Endothelial cell of umbilical vein (primary cell): ENCODE data around the gene KRTAP24-1. TPM values are rescaled to one million over a fixed set of nuclear protein-coding genes. Genes with fewer than 3 reads are reported as not detected.

Experiments used
- BruUV-seq: library from RNA; stranded (reverse); fragments of 400-500 nt; replicated peaks from 2 replicates; lab custom pipeline; 2021; lab: Mats Ljungman, UMichigan
- CTCF ChIA-PET: fragments of 300-600, 350-600 bp; sonication (Branson Sonifier 250); formaldehyde crosslinking; loops from one replicate; lab custom pipeline; 2021; ENCODE audit warnings: antibody characterized with exemption, inconsistent platforms; lab: Charles Lee
- POLR2A ChIA-PET: fragments of 300-600, 350-600 bp; sonication (Branson Sonifier 250); formaldehyde crosslinking; loops from one replicate; lab custom pipeline; 2021; ENCODE audit warnings: antibody characterized with exemption, inconsistent platforms; lab: Charles Lee
- DNase-seq: peaks from one replicate; pipeline ENCODE4 v3.0.0-alpha.2; 2011; ENCODE audit warnings: low read depth, low spot score
- FAIRE-seq: peaks from 2 replicates; lab custom pipeline; 2011; peaks lifted over from hg19 to GRCh38; lab: Jason Lieb, UNC
- H2AFZ ChIP-seq: 2 replicates; pipeline ENCODE4 v1.6.0; 2012; ENCODE audit warnings: low read depth, low read length, control low read depth, inconsistent platforms
- H3K27ac ChIP-seq: 2 replicates; pipeline ENCODE4 v1.5.1; 2011; ENCODE audit warnings: low read depth, mild to moderate bottlenecking, control low read depth, low read length, moderate library complexity; ENCODE audit not compliant: insufficient read depth
- H3K27me3 ChIP-seq, 2 experiments: 2 replicates each; pipeline versions ENCODE4 v1.6.0 to v1.6.1; 2011; ENCODE audit warnings: low read length in 2 of 2, mixed read lengths in 1 of 2; ENCODE audit not compliant: control insufficient read depth in 2 of 2, insufficient read depth in 2 of 2
- H3K36me3 ChIP-seq, 2 experiments: 2 replicates in 1 of 2; 3 replicates in 1 of 2; pipeline ENCODE4 v1.5.1; 2011; ENCODE audit warnings: low read length in 2 of 2, mild to moderate bottlenecking in 1 of 2, moderate library complexity in 1 of 2; ENCODE audit not compliant: control insufficient read depth in 2 of 2, insufficient read depth in 2 of 2; ENCODE audit errors: extremely low read depth in 1 of 2
- H3K4me1 ChIP-seq: 3 replicates; pipeline ENCODE4 v1.5.1; 2011; ENCODE audit warnings: mild to moderate bottlenecking, low read length; ENCODE audit not compliant: control insufficient read depth, insufficient read depth; ENCODE audit errors: extremely low read depth
- H3K4me2 ChIP-seq: 2 replicates; pipeline ENCODE4 v1.6.1; 2011; ENCODE audit warnings: low read length, control low read depth, mixed read lengths; ENCODE audit not compliant: insufficient read depth
- H3K4me3 ChIP-seq, 3 experiments: fragments of 200-600 bp in 1 of 3; sonication (generic), shearing (Covaris generic) in 1 of 3; replicated peaks in 1 of 3; 2 replicates each; pipeline ENCODE4 v1.5.1; 2011 to 2016; ENCODE audit warnings: control low read depth in 3 of 3, low read length in 3 of 3, mild to moderate bottlenecking in 2 of 3, inconsistent platforms in 1 of 3, low read depth in 1 of 3, moderate library complexity in 1 of 3; ENCODE audit not compliant: insufficient read depth in 1 of 3
- H3K79me2 ChIP-seq: 2 replicates; pipeline ENCODE4 v1.6.0; 2012; ENCODE audit warnings: low read length, inconsistent platforms; ENCODE audit not compliant: control insufficient read depth, insufficient read depth
- H3K9ac ChIP-seq: replicated peaks from 2 replicates; pipeline ENCODE3; 2011; ENCODE audit warnings: low read length, control low read depth; ENCODE audit not compliant: insufficient read depth; ENCODE audit errors: extremely low read depth
- H3K9me1 ChIP-seq: replicated peaks from 3 replicates; pipeline ENCODE4 v1.6.0; 2011; ENCODE audit warnings: mild to moderate bottlenecking, low read length; ENCODE audit not compliant: control insufficient read depth, insufficient read depth; ENCODE audit errors: extremely low read depth
- H3K9me3 ChIP-seq: replicated peaks from 2 replicates; pipeline ENCODE4 v1.5.1; 2012; ENCODE audit warnings: low read length, inconsistent platforms; ENCODE audit not compliant: control insufficient read depth, insufficient read depth
- H4K20me1 ChIP-seq: replicated peaks from 2 replicates; pipeline ENCODE3; 2011; ENCODE audit warnings: mild to moderate bottlenecking, low read length; ENCODE audit not compliant: control insufficient read depth, insufficient read depth; ENCODE audit errors: extremely low read depth
- CTCF ChIP-seq, 2 donors: IDR thresholded peaks; 1 replicate in 1 of 2; 2 replicates in 1 of 2; pipeline ENCODE4 v1.5.1; 2011; ENCODE audit warnings: low read length in 2 of 2, mild to moderate bottlenecking in 2 of 2, moderate library complexity in 2 of 2, control low read depth in 1 of 2, inconsistent platforms in 1 of 2, low read depth in 1 of 2; ENCODE audit not compliant: insufficient read depth in 1 of 2; ENCODE audit errors: extremely low read depth in 1 of 2
- EZH2 ChIP-seq: IDR thresholded peaks from 2 replicates; pipeline ENCODE4 v1.6.1; 2012; ENCODE audit warnings: borderline replicate concordance, low read depth, mild to moderate bottlenecking, moderate library complexity, low read length, inconsistent platforms; ENCODE audit not compliant: severe bottlenecking
- FOS ChIP-seq: IDR thresholded peaks from 2 replicates; pipeline ENCODE4 v1.6.1; 2011; ENCODE audit warnings: mild to moderate bottlenecking, low read length, moderate library complexity, borderline replicate concordance; ENCODE audit not compliant: insufficient read depth
- GATA2 ChIP-seq: IDR thresholded peaks from 2 replicates; pipeline ENCODE4 v1.7.0; 2011; ENCODE audit warnings: low read depth, mild to moderate bottlenecking, moderate library complexity, mixed read lengths, low read length; ENCODE audit not compliant: insufficient read length, insufficient read depth
- JUN ChIP-seq: IDR thresholded peaks from 2 replicates; pipeline ENCODE4 v1.6.1; 2011; ENCODE audit warnings: borderline replicate concordance, low read depth; ENCODE audit not compliant: insufficient read length, insufficient read depth
- MAX ChIP-seq: IDR thresholded peaks from 2 replicates; pipeline ENCODE4 v1.6.1; 2011; ENCODE audit not compliant: insufficient read depth, insufficient read length
- MYC ChIP-seq: IDR thresholded peaks from one replicate; pipeline ENCODE4 v1.6.1; 2011; ENCODE audit warnings: mild to moderate bottlenecking, low read depth, low read length
- POLR2A ChIP-seq: IDR thresholded peaks from 2 replicates; pipeline ENCODE4 v1.6.1; 2012; ENCODE audit warnings: low read depth, mild to moderate bottlenecking, control low read depth, low read length
- POLR2AphosphoS5 ChIP-seq: IDR thresholded peaks from 2 replicates; pipeline ENCODE4 v1.6.1; 2012; ENCODE audit warnings: low read depth, mild to moderate bottlenecking, control low read depth, low read length, moderate library complexity; ENCODE audit not compliant: insufficient read depth
- dilution Hi-C: fragments of 300-500 bp; cut with MboI; formaldehyde crosslinking; loops from one replicate; pipeline ENCODE4 v1.15.0; 2019; ENCODE audit warnings: low sequenced_read_pairs; ENCODE audit not compliant: extremely low pct_ligation_motif_present
- intact Hi-C: fragments of 100-400 bp; cut with micrococcal nuclease; formaldehyde crosslinking; loops from one replicate; pipeline ENCODE4 v1.10.0; 2022
- polyA plus RNA-seq, 4 experiments: library from polyadenylated mRNA; depleted of rRNA in 3 of 4; stranded (reverse) in 3 of 4; unstranded in 1 of 4; fragments of >200 nt; gene quantifications; 2 replicates each; pipeline versions ENCODE4 v1.2.1 to v1.2.3, GENCODE V29; 2011 to 2012; ENCODE audit warnings: missing spikeins in 1 of 4
- total RNA-seq: library from RNA; stranded (reverse); gene quantifications from 2 replicates; pipeline ENCODE4 v1.2.3, GENCODE V29; 2021

The KRTAP24-1 gene
- total and polyA plus RNA-seq, 2 donors (not counting 3 experiments of a cell fraction or from before 2014, with no cell fraction given): not detected

GRCh38 chr21:30243691-30244090 is 39.1 kb downstream of the KRTAP24-1 start:
- Histone ChIP-seq H3K9me3 (peaks cover 7% of the 10 kb centered on the region), H3K9me1 (no peaks in the 10 kb centered on the region), H3K27ac (no peak overlapping the region), H3K36me3 (no peaks in the 10 kb centered on the region), H2AFZ (no peak overlapping the region), H3K4me1 (no peaks in the 10 kb centered on the region), H3K4me3 (no peak overlapping the region), H3K27me3 (no peaks in the 10 kb centered on the region), H3K4me2 (no peak overlapping the region), H4K20me1 (no peaks in the 10 kb centered on the region), H3K79me2 (no peaks in the 10 kb centered on the region), H3K9ac (no peak overlapping the region)
- no TSS peak for BruUV-seq
- CTCF ChIA-PET: no interaction called here
- POLR2A ChIA-PET: no interaction called here
- DNase-seq: no peak
- dilution Hi-C loops: no loop called here
- TF ChIP-seq EZH2 (no peak), FOS (no peak), MAX (no peak)
- intact Hi-C loops: no loop called here
- FAIRE-seq: no peak

GRCh38 chr21:30240661-30241060 is 42.1 kb downstream of the KRTAP24-1 start:
- Histone ChIP-seq H3K27me3 (no peaks in the 10 kb centered on the region), H3K79me2 (no peaks in the 10 kb centered on the region), H3K9me3 (peaks cover 6% of the 10 kb centered on the region), H3K4me2 (no peak overlapping the region), H3K9ac (no peak overlapping the region), H3K27ac (no peak overlapping the region), H3K36me3 (no peaks in the 10 kb centered on the region), H3K9me1 (no peaks in the 10 kb centered on the region), H3K4me3 (no peak overlapping the region), H3K4me1 (no peaks in the 10 kb centered on the region), H4K20me1 (no peaks in the 10 kb centered on the region), H2AFZ (no peak overlapping the region)
- POLR2A ChIA-PET: no interaction called here
- intact Hi-C loops: no loop called here
- CTCF ChIA-PET: no interaction called here
- no TSS peak for BruUV-seq
- dilution Hi-C loops: no loop called here
- DNase-seq (no peak), FAIRE-seq (no peak)
- TF ChIP-seq MYC (no peak), EZH2 (no peak), GATA2 (no peak), JUN (no peak), CTCF (IDR thresholded peaks at IDR 0.05; ENCODE audit: extremely low read depth in 1 of 2, insufficient read depth in 1 of 2, low read depth in 1 of 2, low read length in 2 of 2) (no peak), FOS (no peak), MAX (no peak), POLR2AphosphoS5 (no peak), POLR2A (no peak)
